ES-I3 (cell line): Measurements from ENCODE around the gene TET2.
A peak's percentile ranks its signal among the peaks of the same experiment; 100 is the strongest.

ENCODE experiments used
- H3K36me3 ChIP-seq: 2 replicates; pipeline ENCODE4 v1.6.1; 2013; ENCODE audit warnings: mild to moderate bottlenecking, low read length, control low read depth, moderate library complexity; ENCODE audit not compliant: insufficient read depth
- H3K4me1 ChIP-seq: 2 replicates; pipeline ENCODE4 v1.6.1; 2013; ENCODE audit warnings: mild to moderate bottlenecking, control low read depth, low read length; ENCODE audit not compliant: insufficient read depth
- H3K9ac ChIP-seq: 2 replicates; pipeline ENCODE4 v1.6.1; 2013; ENCODE audit warnings: low read depth, mild to moderate bottlenecking, low read length, moderate library complexity
- H3K9me3 ChIP-seq: 2 replicates; pipeline ENCODE4 v1.6.1; 2013; ENCODE audit warnings: mild to moderate bottlenecking, low read length, moderate library complexity; ENCODE audit not compliant: control insufficient read depth, insufficient read depth

TET2 gene

GRCh38 chr4:105129286-105130040 is 17.2 kb upstream of the TET2 start:
- no peak overlapping the region for H3K9ac ChIP-seq

GRCh38 chr4:105130945-105131344 is 15.7 kb upstream of the TET2 start:
- H3K36me3 ChIP-seq: no peaks in the 10 kb centered on the region
- H3K4me1 ChIP-seq: no peaks in the 10 kb centered on the region
- no peaks in the 10 kb centered on the region for H3K9me3 ChIP-seq
- H3K9ac ChIP-seq: no peak overlapping the region

More at GRCh38 chr4:105129286-105130040, 17.2 kb upstream of the TET2 start:
- no peaks in the 10 kb centered on the region for H3K36me3 ChIP-seq
- H3K9me3 ChIP-seq: no peaks in the 10 kb centered on the region
- H3K4me1 ChIP-seq: no peaks in the 10 kb centered on the region

- Histone ChIP-seq H3K4me1 (no peaks in the 10 kb centered on the region), H3K9me3 (no peaks in the 10 kb centered on the region), H3K36me3 (no peaks in the 10 kb centered on the region), H3K9ac (no peak overlapping the region)
Observed at GRCh38 chr4:105133976-105134375, 12.7 kb upstream of the TET2 start.

- Histone ChIP-seq H3K36me3 (no peaks in the 10 kb centered on the region), H3K9me3 (no peaks in the 10 kb centered on the region), H3K9ac (no peak overlapping the region), H3K4me1 (no peaks in the 10 kb centered on the region)
Observed at GRCh38 chr4:105135785-105136184, 10.9 kb upstream of the TET2 start.

- no peaks in the 10 kb centered on the region for H3K36me3 ChIP-seq
- H3K9me3 ChIP-seq: no peaks in the 10 kb centered on the region
- no peak overlapping the region for H3K9ac ChIP-seq
- H3K4me1 ChIP-seq: no peaks in the 10 kb centered on the region
Observed at GRCh38 chr4:105137121-105137875, 9.4 kb upstream of the TET2 start.

GRCh38 chr4:105139646-105140045 is 7.0 kb upstream of the TET2 start:
- Histone ChIP-seq H3K36me3 (no peaks in the 10 kb centered on the region), H3K9ac (no peak overlapping the region), H3K4me1 (no peaks in the 10 kb centered on the region), H3K9me3 (no peaks in the 10 kb centered on the region)

- H3K4me1 ChIP-seq: no peaks in the 10 kb centered on the region
- no peak overlapping the region for H3K9ac ChIP-seq
- H3K9me3 ChIP-seq: no peaks in the 10 kb centered on the region
- no peaks in the 10 kb centered on the region for H3K36me3 ChIP-seq
Observed at GRCh38 chr4:105140684-105141490, 5.8 kb upstream of the TET2 start.

- no peaks in the 10 kb centered on the region for H3K9me3 ChIP-seq
- H3K4me1 ChIP-seq: no peaks in the 10 kb centered on the region
- no peaks in the 10 kb centered on the region for H3K36me3 ChIP-seq
- peak overlapping the region; percentile 95; the same call in 1 of the 2 replicates for H3K9ac ChIP-seq
Observed at GRCh38 chr4:105145156-105145902, 1.3 kb upstream of the TET2 start.

GRCh38 chr4:105145903-105146275 is 787 bp upstream of the TET2 start:
- Histone ChIP-seq H3K9me3 (no peaks in the 10 kb centered on the region), H3K9ac (peak overlapping the region; percentile 95; the same call in 1 of the 2 replicates), H3K4me1 (no peaks in the 10 kb centered on the region), H3K36me3 (no peaks in the 10 kb centered on the region)

- no peaks in the 10 kb centered on the region for H3K36me3 ChIP-seq
- no peaks in the 10 kb centered on the region for H3K4me1 ChIP-seq
- H3K9ac ChIP-seq: peak overlapping the region; percentile 95
- H3K9me3 ChIP-seq: no peaks in the 10 kb centered on the region
Observed at GRCh38 chr4:105147016-105147552, 408 bp downstream of the TET2 start.

GRCh38 chr4:105147553-105148161 is 981 bp downstream of the TET2 start:
- H3K4me1 ChIP-seq: no peaks in the 10 kb centered on the region
- no peaks in the 10 kb centered on the region for H3K36me3 ChIP-seq
- H3K9me3 ChIP-seq: no peaks in the 10 kb centered on the region
- H3K9ac ChIP-seq: peak overlapping the region; percentile 95

- Histone ChIP-seq H3K9me3 (no peaks in the 10 kb centered on the region), H3K36me3 (no peaks in the 10 kb centered on the region), H3K4me1 (no peaks in the 10 kb centered on the region), H3K9ac (no peak overlapping the region)
Observed at GRCh38 chr4:105148356-105148755, 1.7 kb downstream of the TET2 start.

- Histone ChIP-seq H3K9me3 (no peaks in the 10 kb centered on the region), H3K4me1 (no peaks in the 10 kb centered on the region), H3K36me3 (no peaks in the 10 kb centered on the region), H3K9ac (no peak overlapping the region)
Observed at GRCh38 chr4:105148776-105149175, 2.1 kb downstream of the TET2 start.
